Measurements from ENCODE around the gene STXBP3. TPM values are rescaled to one million over a fixed set of nuclear protein-coding genes. Genes with fewer than 3 reads are reported as not detected.

STXBP3 gene
- polyA plus RNA-seq, 2 of the 4 experiments (the other 2 are of a cell fraction): 30.4 to 44.8 TPM

DNA sequence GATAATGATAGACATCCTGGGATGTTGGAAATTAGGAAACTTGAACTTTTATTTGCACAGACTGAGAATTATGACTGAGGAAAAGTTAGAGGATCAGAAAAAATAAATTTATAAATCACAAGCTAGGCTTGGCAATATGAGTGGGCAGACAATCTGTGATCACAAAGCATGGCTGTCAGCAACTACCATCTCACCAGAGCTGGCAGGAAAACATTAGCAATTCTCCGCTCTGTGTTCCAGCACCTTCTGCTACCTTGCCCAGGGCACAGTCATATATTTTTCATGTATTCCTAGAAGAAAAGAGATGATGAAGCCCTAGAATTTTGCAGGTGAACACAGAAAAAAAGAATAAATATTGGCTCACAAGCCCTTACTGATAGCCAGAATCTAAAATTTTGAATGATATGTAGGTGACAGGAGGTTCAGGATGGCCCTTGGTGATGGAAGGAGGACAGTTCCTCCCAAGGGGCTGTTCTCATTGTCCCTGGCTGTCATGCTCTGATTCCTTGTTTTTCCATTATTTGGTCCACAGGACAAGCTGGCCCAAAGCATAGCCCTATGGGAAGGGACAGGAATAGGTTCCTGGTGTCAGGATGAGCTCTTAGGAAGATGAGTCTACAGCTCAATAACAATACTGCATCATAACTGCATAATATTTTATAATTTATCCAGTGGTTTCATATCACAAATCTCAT, 12.2 kb upstream of the STXBP3 start:
- TF ChIP-seq CHD4 (IDR thresholded peaks at IDR 0.05; ENCODE audit: borderline replicate concordance) (no peak), ELK1 (IDR thresholded peaks at IDR 0.05; ENCODE audit: low read depth, low read length) (no peak), ZSCAN20 (CRISPR knock-in tag; IDR thresholded peaks at IDR 0.05) (no peak), TFCP2L1 (CRISPR knock-in tag; IDR thresholded peaks at IDR 0.05) (no peak), FOSB (CRISPR knock-in tag; IDR thresholded peaks at IDR 0.05) (no peak), GATA3 (IDR thresholded peaks at IDR 0.05; ENCODE audit: borderline replicate concordance) (no peak), RARB (CRISPR knock-in tag; IDR thresholded peaks at IDR 0.05) (no peak), NPAS2 (CRISPR knock-in tag; IDR thresholded peaks at IDR 0.05; ENCODE audit: borderline replicate concordance) (no peak), SREBF2 (IDR thresholded peaks at IDR 0.05) (no peak), ESRRA (IDR thresholded peaks at IDR 0.05; ENCODE audit: borderline replicate concordance, low read length) (no peak), EHF (CRISPR knock-in tag; IDR thresholded peaks at IDR 0.05) (no peak), MYC (IDR thresholded peaks at IDR 0.05; ENCODE audit: borderline replicate concordance, low read length) (no peak), REST (IDR thresholded peaks at IDR 0.05) (no peak), RFX5 (IDR thresholded peaks at IDR 0.05) (no peak), CEBPB (IDR thresholded peaks at IDR 0.05) (no peak), JUNB (IDR thresholded peaks at IDR 0.05) (no peak)
- Histone ChIP-seq H3K4me1 (no peaks in the 10 kb centered on the region), H3K9me3 (no peaks in the 10 kb centered on the region), H3K4me2 (no peak overlapping the region), H3K4me3 (no peak overlapping the region), H3K27ac (no peak overlapping the region)
- ChIA-PET CTCF (interaction anchor here (1.0 kb wide), 1 partner anchor 10 kb away, joined by 3 read pairs; no protein-coding TSS in a partner anchor), POLR2A (interaction anchor here (0.8 to 1.0 kb wide), 2 partner anchors 11 to 366 kb away, joined by 3 to 4 read pairs; no protein-coding TSS in a partner anchor)
- DNase-seq (ENCODE audit: low read depth in 1 of 2, low spot score in 1 of 2) (no peak), ATAC-seq (no peak), FAIRE-seq (no peak)
- 80% methylated on average over 1 of the region's 1 CpG for WGBS (ENCODE audit: missing lambda C conversion rate)

GRCh38 chr1:108742253-108742652, 4.2 kb upstream of the STXBP3 start:
- FAIRE-seq: no peak
- H3K9me3 ChIP-seq: no peaks in the 10 kb centered on the region
- POLR2A ChIA-PET: no interaction called here
- H3K4me2 ChIP-seq: no peak overlapping the region
- H3K27ac ChIP-seq: no peak overlapping the region
- H3K4me1 ChIP-seq: no peaks in the 10 kb centered on the region
- ATAC-seq: no peak
- CTCF ChIA-PET: no interaction called here
- DNase-seq (ENCODE audit: low read depth in 1 of 2, low spot score in 1 of 2): no peak
- H3K4me3 ChIP-seq: no peak overlapping the region
- 74% methylated on average over 6 of the region's 6 CpGs for WGBS (ENCODE audit: missing lambda C conversion rate)
- TF ChIP-seq MAZ (IDR thresholded peaks at IDR 0.05; ENCODE audit: borderline replicate concordance, low read depth, low read length) (no peak), EP300 (IDR thresholded peaks at IDR 0.05) (no peak), CEBPB (IDR thresholded peaks at IDR 0.05) (no peak), KDM5A (IDR thresholded peaks at IDR 0.05) (no peak), HOXB13 (CRISPR knock-in tag; IDR thresholded peaks at IDR 0.05; ENCODE audit: low read depth) (no peak), FOXS1 (CRISPR knock-in tag; IDR thresholded peaks at IDR 0.05) (no peak), GATA3 (IDR thresholded peaks at IDR 0.05; ENCODE audit: borderline replicate concordance) (no peak), ELK1 (IDR thresholded peaks at IDR 0.05; ENCODE audit: low read depth, low read length) (no peak), CHD4 (IDR thresholded peaks at IDR 0.05; ENCODE audit: borderline replicate concordance) (no peak), JUN (IDR thresholded peaks at IDR 0.05) (no peak), ZC3H11A (IDR thresholded peaks at IDR 0.05) (no peak), TP53 (CRISPR knock-in tag; IDR thresholded peaks at IDR 0.05) (no peak), HDAC2 (IDR thresholded peaks at IDR 0.05) (no peak), CBX2 (IDR thresholded peaks at IDR 0.05; ENCODE audit: borderline replicate concordance, low read depth) (no peak)
- TF ChIP-seq, protein P1, sequence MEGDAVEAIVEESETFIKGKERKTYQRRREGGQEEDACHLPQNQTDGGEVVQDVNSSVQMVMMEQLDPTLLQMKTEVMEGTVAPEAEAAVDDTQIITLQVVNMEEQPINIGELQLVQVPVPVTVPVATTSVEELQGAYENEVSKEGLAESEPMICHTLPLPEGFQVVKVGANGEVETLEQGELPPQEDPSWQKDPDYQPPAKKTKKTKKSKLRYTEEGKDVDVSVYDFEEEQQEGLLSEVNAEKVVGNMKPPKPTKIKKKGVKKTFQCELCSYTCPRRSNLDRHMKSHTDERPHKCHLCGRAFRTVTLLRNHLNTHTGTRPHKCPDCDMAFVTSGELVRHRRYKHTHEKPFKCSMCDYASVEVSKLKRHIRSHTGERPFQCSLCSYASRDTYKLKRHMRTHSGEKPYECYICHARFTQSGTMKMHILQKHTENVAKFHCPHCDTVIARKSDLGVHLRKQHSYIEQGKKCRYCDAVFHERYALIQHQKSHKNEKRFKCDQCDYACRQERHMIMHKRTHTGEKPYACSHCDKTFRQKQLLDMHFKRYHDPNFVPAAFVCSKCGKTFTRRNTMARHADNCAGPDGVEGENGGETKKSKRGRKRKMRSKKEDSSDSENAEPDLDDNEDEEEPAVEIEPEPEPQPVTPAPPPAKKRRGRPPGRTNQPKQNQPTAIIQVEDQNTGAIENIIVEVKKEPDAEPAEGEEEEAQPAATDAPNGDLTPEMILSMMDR (IDR thresholded peaks at IDR 0.05): no peak
- TF ChIP-seq, protein P2, sequence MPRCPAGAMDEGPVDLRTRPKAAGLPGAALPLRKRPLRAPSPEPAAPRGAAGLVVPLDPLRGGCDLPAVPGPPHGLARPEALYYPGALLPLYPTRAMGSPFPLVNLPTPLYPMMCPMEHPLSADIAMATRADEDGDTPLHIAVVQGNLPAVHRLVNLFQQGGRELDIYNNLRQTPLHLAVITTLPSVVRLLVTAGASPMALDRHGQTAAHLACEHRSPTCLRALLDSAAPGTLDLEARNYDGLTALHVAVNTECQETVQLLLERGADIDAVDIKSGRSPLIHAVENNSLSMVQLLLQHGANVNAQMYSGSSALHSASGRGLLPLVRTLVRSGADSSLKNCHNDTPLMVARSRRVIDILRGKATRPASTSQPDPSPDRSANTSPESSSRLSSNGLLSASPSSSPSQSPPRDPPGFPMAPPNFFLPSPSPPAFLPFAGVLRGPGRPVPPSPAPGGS (IDR thresholded peaks at IDR 0.05): no peak
